Hematopoietic multipotent progenitor cell treated with erythropoietin and hydrocortisone succinate and interleukin-3 and kit ligand, for 4 days (in vitro differentiated cells): ENCODE measurements around the gene P2RX3.

Experiments
- DNase-seq: peaks from one replicate; pipeline ENCODE4 v3.0.0-alpha.2; 2015

The P2RX3 gene

GRCh38 chr11:57403003-57403801 lies 65.0 kb downstream of the P2RX3 start:
- peak; percentile 52 for DNase-seq

GRCh38 chr11:57403802-57404147 lies 65.6 kb downstream of the P2RX3 start:
- no peak for DNase-seq

- no peak for DNase-seq
These were observed 67.2 kb downstream of the P2RX3 start for GRCh38 chr11:57405271-57405860.

GRCh38 chr11:57406337-57406904 lies 68.3 kb downstream of the P2RX3 start:
- peak; percentile 58 for DNase-seq

GRCh38 chr11:57407010-57407920 lies 69.1 kb downstream of the P2RX3 start:
- no peak for DNase-seq

GRCh38 chr11:57407941-57408475 lies 69.9 kb downstream of the P2RX3 start:
- DNase-seq = no peak

- no peak for DNase-seq
These were observed 70.6 kb downstream of the P2RX3 start for GRCh38 chr11:57408771-57409170.

GRCh38 chr11:57409321-57410100 lies 71.4 kb downstream of the P2RX3 start:
- DNase-seq = no peak

- no peak for DNase-seq
These were observed 72.1 kb downstream of the P2RX3 start for GRCh38 chr11:57410287-57410686.

GRCh38 chr11:57413681-57414080 lies 75.5 kb downstream of the P2RX3 start:
- no peak for DNase-seq

GRCh38 chr11:57414612-57415212 lies 76.6 kb downstream of the P2RX3 start:
- DNase-seq = no peak

- no peak for DNase-seq
These were observed 78.3 kb downstream of the P2RX3 start for GRCh38 chr11:57416436-57416835.

- DNase-seq = no peak
These were observed 78.9 kb downstream of the P2RX3 start for GRCh38 chr11:57417056-57417455.

GRCh38 chr11:57418131-57418530 lies 80.0 kb downstream of the P2RX3 start:
- no peak for DNase-seq

GRCh38 chr11:57419146-57419545 lies 81.0 kb downstream of the P2RX3 start:
- no peak for DNase-seq

GRCh38 chr11:57421066-57421465 lies 82.9 kb downstream of the P2RX3 start:
- DNase-seq = no peak

- DNase-seq = no peak
These were observed 83.7 kb downstream of the P2RX3 start for GRCh38 chr11:57421805-57422204.
